Measurements from ENCODE around the gene HMOX1.

Gene HMOX1

DNA sequence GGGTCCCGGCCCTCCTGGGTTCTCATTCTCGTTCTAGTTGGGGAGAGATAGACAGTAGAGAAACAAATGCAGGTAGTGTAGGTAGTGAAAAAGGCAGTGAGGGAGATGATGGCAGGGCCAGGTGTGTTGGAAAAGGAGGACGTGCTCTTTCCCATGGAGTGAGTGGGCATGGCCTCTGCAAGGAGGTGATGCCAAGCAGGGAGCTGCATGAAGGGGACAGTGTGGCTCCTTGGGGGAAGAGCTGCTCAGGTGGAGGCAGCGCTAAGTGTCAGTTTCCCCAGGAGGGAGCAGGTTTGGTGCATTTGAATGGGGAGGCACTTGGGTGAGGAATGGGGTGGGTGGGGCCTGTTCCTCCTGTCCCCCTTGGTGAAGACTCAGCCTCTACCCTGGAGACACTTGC, 41.2 kb downstream of the HMOX1 start:
- TF ChIP-seq, protein P1, sequence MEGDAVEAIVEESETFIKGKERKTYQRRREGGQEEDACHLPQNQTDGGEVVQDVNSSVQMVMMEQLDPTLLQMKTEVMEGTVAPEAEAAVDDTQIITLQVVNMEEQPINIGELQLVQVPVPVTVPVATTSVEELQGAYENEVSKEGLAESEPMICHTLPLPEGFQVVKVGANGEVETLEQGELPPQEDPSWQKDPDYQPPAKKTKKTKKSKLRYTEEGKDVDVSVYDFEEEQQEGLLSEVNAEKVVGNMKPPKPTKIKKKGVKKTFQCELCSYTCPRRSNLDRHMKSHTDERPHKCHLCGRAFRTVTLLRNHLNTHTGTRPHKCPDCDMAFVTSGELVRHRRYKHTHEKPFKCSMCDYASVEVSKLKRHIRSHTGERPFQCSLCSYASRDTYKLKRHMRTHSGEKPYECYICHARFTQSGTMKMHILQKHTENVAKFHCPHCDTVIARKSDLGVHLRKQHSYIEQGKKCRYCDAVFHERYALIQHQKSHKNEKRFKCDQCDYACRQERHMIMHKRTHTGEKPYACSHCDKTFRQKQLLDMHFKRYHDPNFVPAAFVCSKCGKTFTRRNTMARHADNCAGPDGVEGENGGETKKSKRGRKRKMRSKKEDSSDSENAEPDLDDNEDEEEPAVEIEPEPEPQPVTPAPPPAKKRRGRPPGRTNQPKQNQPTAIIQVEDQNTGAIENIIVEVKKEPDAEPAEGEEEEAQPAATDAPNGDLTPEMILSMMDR (conservative IDR thresholded peaks at IDR 0.05; ENCODE audit: control insufficient read depth, insufficient read depth, low read depth, low read length): no peak
- no peak for DNase-seq (ENCODE audit: low read depth)
- H3K4me3 ChIP-seq (ENCODE audit: control insufficient read depth, low read depth, low read length): no peak overlapping the region

DNA sequence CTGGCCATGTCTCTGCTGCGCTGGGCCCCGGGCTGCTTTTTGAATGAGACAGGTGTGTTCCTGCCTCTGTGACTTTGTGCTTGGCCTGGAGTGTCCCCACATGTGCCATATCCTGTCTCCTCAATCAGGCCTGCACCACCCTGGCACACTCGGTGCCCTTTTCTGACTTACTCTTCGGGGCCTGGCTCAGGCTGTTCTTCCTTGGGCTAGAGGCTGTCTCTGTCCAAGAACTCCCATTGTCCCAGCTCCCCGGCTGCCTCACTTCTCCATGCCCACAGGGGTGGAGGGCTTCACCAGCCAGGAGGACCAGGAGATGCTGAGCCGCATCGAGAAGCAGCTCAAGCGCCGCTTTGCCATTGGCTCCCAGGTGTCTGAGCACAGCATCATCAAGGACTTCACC, 42.0 kb downstream of the HMOX1 start:
- TF ChIP-seq, protein P1 (conservative IDR thresholded peaks at IDR 0.05; ENCODE audit: control insufficient read depth, insufficient read depth, low read depth, low read length): no peak
- DNase-seq (ENCODE audit: low read depth): no peak
- no peak overlapping the region for H3K4me3 ChIP-seq (ENCODE audit: control insufficient read depth, low read depth, low read length)

DNA sequence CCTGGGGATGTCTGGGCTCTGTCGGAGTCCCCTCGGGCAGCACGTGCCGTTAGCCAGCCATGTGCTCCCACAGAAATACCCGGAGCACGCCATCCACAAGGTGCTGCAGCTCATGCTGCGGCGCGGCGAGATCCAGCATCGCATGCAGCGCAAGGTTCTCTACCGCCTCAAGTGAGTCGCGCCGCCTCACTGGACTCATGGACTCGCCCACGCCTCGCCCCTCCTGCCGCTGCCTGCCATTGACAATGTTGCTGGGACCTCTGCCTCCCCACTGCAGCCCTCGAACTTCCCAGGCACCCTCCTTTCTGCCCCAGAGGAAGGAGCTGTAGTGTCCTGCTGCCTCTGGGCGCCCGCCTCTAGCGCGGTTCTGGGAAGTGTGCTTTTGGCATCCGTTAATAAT, 43.2 kb downstream of the HMOX1 start:
- TF ChIP-seq, protein P1 (conservative IDR thresholded peaks at IDR 0.05; ENCODE audit: control insufficient read depth, insufficient read depth, low read depth, low read length): no peak
- H3K4me3 ChIP-seq (ENCODE audit: control insufficient read depth, low read depth, low read length): no peak overlapping the region
- no peak for DNase-seq (ENCODE audit: low read depth)

DNA sequence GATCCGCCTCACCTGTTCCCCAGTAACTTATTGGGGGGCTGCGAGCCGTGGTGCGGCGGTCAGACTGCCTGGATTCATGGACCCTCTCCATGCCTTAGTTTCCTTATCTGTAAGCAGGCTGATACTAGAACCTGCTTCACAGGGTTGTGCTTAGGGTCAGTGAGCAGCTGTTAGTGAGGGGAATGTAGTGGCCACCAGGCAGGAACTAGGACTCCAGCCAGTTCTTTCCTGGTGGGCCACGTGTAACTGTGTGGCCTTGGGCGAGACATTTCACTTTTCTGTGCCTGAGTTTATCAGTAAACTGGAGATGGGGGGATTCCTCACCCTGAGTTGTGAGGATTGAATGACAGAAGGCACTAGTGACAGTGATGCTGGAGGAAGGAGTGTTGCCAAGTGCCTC, 43.9 kb downstream of the HMOX1 start:
- H3K4me3 ChIP-seq (ENCODE audit: control insufficient read depth, low read depth, low read length): no peak overlapping the region
- DNase-seq (ENCODE audit: low read depth): no peak
- TF ChIP-seq, protein P1 (conservative IDR thresholded peaks at IDR 0.05; ENCODE audit: control insufficient read depth, insufficient read depth, low read depth, low read length): no peak

DNA sequence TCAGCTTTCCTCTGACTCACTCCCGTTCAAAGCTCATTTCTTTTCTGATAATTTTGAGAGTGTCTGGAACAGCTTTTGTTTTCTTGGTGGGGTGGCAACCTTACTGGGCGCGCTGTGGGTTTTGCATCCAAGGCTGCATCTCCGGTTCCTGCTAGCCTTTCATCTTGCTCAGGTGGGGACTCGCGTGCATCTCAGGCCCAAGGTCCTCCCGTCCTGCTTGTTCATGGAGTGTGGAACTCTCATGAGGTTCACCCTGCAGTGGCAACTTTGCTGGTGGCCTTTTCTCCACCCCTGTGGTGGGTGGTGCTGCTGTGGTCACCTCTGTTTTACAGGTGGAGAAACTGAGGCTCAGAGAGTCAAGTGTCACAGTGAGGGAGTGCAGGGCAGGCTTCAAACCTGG, 44.6 kb downstream of the HMOX1 start:
- TF ChIP-seq, protein P1 (conservative IDR thresholded peaks at IDR 0.05; ENCODE audit: control insufficient read depth, insufficient read depth, low read depth, low read length): no peak
- DNase-seq (ENCODE audit: low read depth): no peak
- no peak overlapping the region for H3K4me3 ChIP-seq (ENCODE audit: control insufficient read depth, low read depth, low read length)

DNA sequence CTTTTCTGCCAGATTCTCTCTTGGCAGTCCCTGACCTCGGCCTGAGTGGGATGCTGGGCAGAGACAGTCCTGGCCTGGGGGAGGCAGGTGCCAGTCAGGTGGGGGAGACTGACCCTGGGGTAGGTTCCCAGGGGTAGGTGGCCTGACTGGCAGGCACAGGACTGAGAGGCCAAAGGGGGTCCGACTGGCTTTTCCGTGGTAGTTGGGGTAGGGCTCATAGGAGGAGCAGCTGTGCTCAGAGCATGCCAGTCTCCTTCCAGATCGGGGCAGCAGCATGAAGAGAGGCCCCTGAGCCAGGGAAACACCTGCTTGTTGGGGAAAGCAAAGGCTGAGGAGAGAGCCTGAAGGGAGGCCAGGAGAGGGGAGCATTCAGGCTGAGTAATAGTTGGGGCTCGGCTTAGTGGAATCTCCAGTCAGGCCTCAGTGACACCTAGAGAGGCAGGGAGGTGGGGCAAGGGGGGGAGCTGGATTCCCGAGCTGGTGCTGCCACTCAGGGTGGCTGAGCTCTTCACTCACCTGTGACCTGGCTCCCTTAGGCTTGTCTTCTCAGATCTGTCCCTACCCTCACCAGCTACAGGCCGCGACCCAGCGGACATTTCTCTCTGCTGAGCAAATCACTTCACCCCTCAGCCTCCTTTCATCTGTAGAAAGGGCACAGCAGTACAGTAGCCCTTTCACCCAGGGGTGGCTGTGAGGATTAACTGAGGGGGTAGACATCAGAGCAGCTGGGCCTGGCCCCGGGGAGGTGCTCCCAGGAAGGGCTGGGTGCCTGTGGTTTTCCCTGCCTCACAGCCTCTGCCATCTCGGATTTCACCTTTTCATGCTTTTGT, 45.3 kb downstream of the HMOX1 start:
- no peak for DNase-seq (ENCODE audit: low read depth)
- TF ChIP-seq, protein P1 (conservative IDR thresholded peaks at IDR 0.05; ENCODE audit: control insufficient read depth, insufficient read depth, low read depth, low read length): no peak
- H3K4me3 ChIP-seq (ENCODE audit: control insufficient read depth, low read depth, low read length): no peak overlapping the region

Measured in fibroblast of mammary gland (primary cell).